ENCODE results near the gene NEK7. TPM values are rescaled to one million over a fixed set of nuclear protein-coding genes. Genes with fewer than 3 reads are reported as not detected.
"Not testable (repeated sequence)": the region's sequence is repeated elsewhere in the genome, so short reads cannot be mapped to it uniquely, and the experiment has no call there.

Gene NEK7
- total RNA-seq, 2 donors from 2014 or later, result 45.5 to 60.1 TPM

GRCh38 chr1:198206292-198206691 is 49.5 kb downstream of the NEK7 start:
- H3K9me3 Mint-ChIP-seq, result peaks cover 0 to 5% of the 10 kb centered on the region in 2 donors
- H3K27ac Mint-ChIP-seq, result no peak overlapping the region
- ATAC-seq (no peak), DNase-seq (ENCODE audit: low spot score in 2 of 2) (no peak)
- H3K36me3 Mint-ChIP-seq, result peaks cover 0 to 27% of the 10 kb centered on the region in 2 donors

- DNase-seq (ENCODE audit: low spot score in 2 of 2), result no peak
- H3K9me3 Mint-ChIP-seq, result peaks cover 9 to 17% of the 10 kb centered on the region in 2 donors
- no peak overlapping the region for H3K27ac Mint-ChIP-seq
- peaks cover 7 to 41% of the 10 kb centered on the region in 2 donors for H3K36me3 Mint-ChIP-seq
- ATAC-seq, result no peak
Measured at GRCh38 chr1:198211696-198212095, 54.9 kb downstream of the NEK7 start.

- ATAC-seq, result no peak
Measured at GRCh38 chr1:198212126-198212525, 55.3 kb downstream of the NEK7 start.

GRCh38 chr1:198212675-198213074 is 55.9 kb downstream of the NEK7 start:
- ATAC-seq, result peak in 1 of 2 donors; percentile 82
- peak overlapping the region; percentile 31 to 38 for H3K27ac Mint-ChIP-seq
- H3K9me3 Mint-ChIP-seq, result peaks cover 10 to 25% of the 10 kb centered on the region in 2 donors
- peaks cover 7 to 51% of the 10 kb centered on the region in 2 donors for H3K36me3 Mint-ChIP-seq
- DNase-seq (ENCODE audit: low spot score in 2 of 2), result no peak

More at GRCh38 chr1:198212126-198212525, 55.3 kb downstream of the NEK7 start:
- Mint-ChIP-seq H3K36me3 (peaks cover 7 to 46% of the 10 kb centered on the region in 2 donors), H3K27ac (no peak overlapping the region), H3K9me3 (peaks cover 10 to 20% of the 10 kb centered on the region in 2 donors)
- no peak for DNase-seq (ENCODE audit: low spot score in 2 of 2)

GRCh38 chr1:198214924-198215323 is 58.1 kb downstream of the NEK7 start:
- H3K36me3 Mint-ChIP-seq, result peaks cover 7 to 51% of the 10 kb centered on the region in 2 donors
- no peak for ATAC-seq
- DNase-seq (ENCODE audit: low spot score in 2 of 2), result no peak
- H3K9me3 Mint-ChIP-seq, result peaks cover 10 to 25% of the 10 kb centered on the region in 2 donors
- no peak overlapping the region for H3K27ac Mint-ChIP-seq

- DNase-seq (ENCODE audit: low spot score in 2 of 2) (no peak), ATAC-seq (peak in 1 of 2 donors; percentile 43)
- Mint-ChIP-seq H3K36me3 (peaks cover 0 to 22% of the 10 kb centered on the region in 2 donors), H3K27ac (no peak overlapping the region), H3K9me3 (peaks cover 6 to 18% of the 10 kb centered on the region in 2 donors)
Measured at GRCh38 chr1:198220428-198220827, 63.6 kb downstream of the NEK7 start.

GRCh38 chr1:198227010-198227409 is 70.2 kb downstream of the NEK7 start:
- not testable (repeated sequence) for H3K9me3 Mint-ChIP-seq; ATAC-seq; DNase-seq (ENCODE audit: low spot score in 2 of 2); H3K27ac Mint-ChIP-seq
- H3K36me3 Mint-ChIP-seq, result peaks cover 6 to 15% of the 10 kb centered on the region in 2 donors

GRCh38 chr1:198227454-198227853 is 70.7 kb downstream of the NEK7 start:
- H3K36me3 Mint-ChIP-seq, result peaks cover 6 to 19% of the 10 kb centered on the region in 2 donors
- DNase-seq (ENCODE audit: low spot score in 2 of 2); H3K27ac Mint-ChIP-seq; H3K9me3 Mint-ChIP-seq; ATAC-seq: not testable (repeated sequence)

GRCh38 chr1:198228925-198229324 is 72.1 kb downstream of the NEK7 start:
- DNase-seq (ENCODE audit: low spot score in 2 of 2) (no peak), ATAC-seq (no peak)
- Mint-ChIP-seq H3K27ac (peak overlapping the region in 1 of 2 donors; percentile 29), H3K36me3 (peaks cover 6 to 23% of the 10 kb centered on the region in 2 donors), H3K9me3 (peaks cover 4% of the 10 kb centered on the region in 2 donors)

- Mint-ChIP-seq H3K27ac (no peak overlapping the region), H3K9me3 (peaks cover under 1% of the 10 kb centered on the region in 2 donors), H3K36me3 (peaks cover 1 to 16% of the 10 kb centered on the region in 2 donors)
- no peak for DNase-seq (ENCODE audit: low spot score in 2 of 2)
- ATAC-seq, result no peak
Measured at GRCh38 chr1:198231779-198232178, 75.0 kb downstream of the NEK7 start.

GRCh38 chr1:198232378-198232777 is 75.6 kb downstream of the NEK7 start:
- Mint-ChIP-seq H3K27ac (no peak overlapping the region), H3K36me3 (peaks cover 0 to 14% of the 10 kb centered on the region in 2 donors), H3K9me3 (no peaks in the 10 kb centered on the region)
- no peak for ATAC-seq
- no peak for DNase-seq (ENCODE audit: low spot score in 2 of 2)

GRCh38 chr1:198232940-198233675 is 76.3 kb downstream of the NEK7 start:
- no peak for ATAC-seq
- peaks cover 0 to 14% of the 10 kb centered on the region in 2 donors for H3K36me3 Mint-ChIP-seq
- H3K27ac Mint-ChIP-seq, result peak overlapping the region in 1 of 2 donors; percentile 82
- no peak for DNase-seq (ENCODE audit: low spot score in 2 of 2)
- H3K9me3 Mint-ChIP-seq, result no peaks in the 10 kb centered on the region

GRCh38 chr1:198234520-198235251 is 77.9 kb downstream of the NEK7 start:
- ATAC-seq (peak; percentile 47 to 83), DNase-seq (ENCODE audit: low spot score in 2 of 2) (no peak)
- peak overlapping the region in 1 of 2 donors; percentile 82 for H3K27ac Mint-ChIP-seq

GRCh38 chr1:198238121-198238520 is 81.3 kb downstream of the NEK7 start:
- no peak overlapping the region for H3K27ac Mint-ChIP-seq
- no peaks in the 10 kb centered on the region for H3K9me3 Mint-ChIP-seq
- peaks cover 0 to 16% of the 10 kb centered on the region in 2 donors for H3K36me3 Mint-ChIP-seq
- DNase-seq (ENCODE audit: low spot score in 2 of 2) (no peak), ATAC-seq (no peak)

More at GRCh38 chr1:198234520-198235251, 77.9 kb downstream of the NEK7 start:
- peaks cover 0 to 14% of the 10 kb centered on the region in 2 donors for H3K36me3 Mint-ChIP-seq
- no peaks in the 10 kb centered on the region for H3K9me3 Mint-ChIP-seq

GRCh38 chr1:198241553-198241952 is 84.8 kb downstream of the NEK7 start:
- H3K36me3 Mint-ChIP-seq, result peaks cover 0 to 17% of the 10 kb centered on the region in 2 donors
- H3K27ac Mint-ChIP-seq, result peak overlapping the region; percentile 40 to 58
- ATAC-seq, result peak; percentile 29 to 88
- no peaks in the 10 kb centered on the region for H3K9me3 Mint-ChIP-seq
- DNase-seq (ENCODE audit: low spot score in 2 of 2), result no peak

GRCh38 chr1:198244772-198245171 is 88.0 kb downstream of the NEK7 start:
- peaks cover 0 to 4% of the 10 kb centered on the region in 2 donors for H3K9me3 Mint-ChIP-seq
- ATAC-seq (no peak), DNase-seq (ENCODE audit: low spot score in 2 of 2) (no peak)
- H3K27ac Mint-ChIP-seq, result no peak overlapping the region
- H3K36me3 Mint-ChIP-seq, result peaks cover 0 to 25% of the 10 kb centered on the region in 2 donors

- Mint-ChIP-seq H3K36me3 (peaks cover 0 to 25% of the 10 kb centered on the region in 2 donors), H3K27ac (no peak overlapping the region), H3K9me3 (peaks cover 0 to 4% of the 10 kb centered on the region in 2 donors)
- DNase-seq (ENCODE audit: low spot score in 2 of 2) (no peak), ATAC-seq (no peak)
Measured at GRCh38 chr1:198245379-198245778, 88.6 kb downstream of the NEK7 start.
